ENCODE results near the gene PITPNB.
A peak's percentile ranks its signal among the peaks of the same experiment; 100 is the strongest.

The PITPNB gene

GRCh38 chr22:27919222-27919941 lies at the start of gene PITPNB:
Gene PITPNB, minus strand, starts transcription at chr22:27919256. Its CDS starts 65 bp downstream, at chr22:27919191.
- Histone ChIP-seq H3K36me3 (ENCODE audit: control insufficient read depth, insufficient read depth, low read length) (peaks cover 23% of the 10 kb centered on the region), H3K4me1 (ENCODE audit: control insufficient read depth, insufficient read depth, low read length) (peaks cover 25% of the 10 kb centered on the region), H3K27ac (ENCODE audit: low read depth, low read length) (peak within 1 kb of the TSS; percentile 91), H3K9ac (ENCODE audit: low read depth, low read length) (peak within 1 kb of the TSS; percentile 77), H3K27me3 (ENCODE audit: control insufficient read depth, insufficient read depth, low read length) (no peaks in the 10 kb centered on the region), H3K4me3 (ENCODE audit: low read depth, low read length) (peak within 1 kb of the TSS; percentile 86), H3K9me3 (ENCODE audit: control insufficient read depth, insufficient read depth, low read length) (no peaks in the 10 kb centered on the region)

- Histone ChIP-seq H3K27ac (ENCODE audit: low read depth, low read length) (no peak overlapping the region), H3K36me3 (ENCODE audit: control insufficient read depth, insufficient read depth, low read length) (no peaks in the 10 kb centered on the region), H3K4me3 (ENCODE audit: low read depth, low read length) (no peak overlapping the region), H3K27me3 (ENCODE audit: control insufficient read depth, insufficient read depth, low read length) (no peaks in the 10 kb centered on the region), H3K9ac (ENCODE audit: low read depth, low read length) (no peak overlapping the region), H3K9me3 (ENCODE audit: control insufficient read depth, insufficient read depth, low read length) (no peaks in the 10 kb centered on the region), H3K4me1 (ENCODE audit: control insufficient read depth, insufficient read depth, low read length) (peaks cover 8% of the 10 kb centered on the region; the same call in 1 of the 2 replicates)
Observed at GRCh38 chr22:27966168-27967064, 47.4 kb upstream of the PITPNB start.

DNA sequence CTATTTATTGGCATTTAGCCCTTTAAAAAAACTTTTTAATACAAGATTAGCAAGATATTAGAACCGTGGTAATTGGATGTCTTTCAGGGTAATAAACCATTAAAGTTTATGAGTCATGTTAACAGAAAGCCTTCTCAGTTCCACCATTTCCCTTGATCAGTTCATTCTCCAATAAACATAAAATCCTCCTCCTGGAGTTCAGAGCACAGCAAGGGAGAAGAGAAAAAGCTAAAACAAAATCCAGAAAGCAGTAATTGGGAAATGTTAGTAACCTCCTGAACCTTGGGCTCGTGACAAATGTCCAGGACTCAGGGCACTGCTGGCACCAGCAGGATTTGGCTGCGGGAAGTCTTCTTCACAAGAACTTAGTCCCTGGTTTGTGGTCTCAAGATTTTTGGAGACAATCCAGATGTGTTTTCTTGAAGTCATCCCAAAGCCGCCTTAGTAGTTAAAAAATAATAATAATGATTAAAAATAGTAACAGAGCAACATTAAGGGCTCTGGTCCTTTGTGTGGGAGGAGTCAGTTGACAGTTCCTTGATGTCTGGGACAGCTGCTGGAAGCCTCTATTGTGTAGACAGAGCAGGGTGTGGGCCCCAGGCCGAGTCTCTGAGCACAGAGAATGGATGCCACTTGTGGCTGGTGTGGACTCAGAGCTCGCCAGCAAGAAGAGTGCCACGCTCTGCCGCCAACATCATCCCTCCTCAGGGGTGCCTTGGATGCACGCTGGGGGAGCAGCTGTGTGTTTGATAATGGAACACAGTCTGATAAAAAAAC lies 43.4 kb upstream of the PITPNB start:
- H3K27me3 ChIP-seq (ENCODE audit: control insufficient read depth, insufficient read depth, low read length), result no peaks in the 10 kb centered on the region
- no peak overlapping the region for H3K9ac ChIP-seq (ENCODE audit: low read depth, low read length)
- H3K36me3 ChIP-seq (ENCODE audit: control insufficient read depth, insufficient read depth, low read length), result no peaks in the 10 kb centered on the region
- no peaks in the 10 kb centered on the region for H3K9me3 ChIP-seq (ENCODE audit: control insufficient read depth, insufficient read depth, low read length)
- H3K4me1 ChIP-seq (ENCODE audit: control insufficient read depth, insufficient read depth, low read length), result peaks cover 22% of the 10 kb centered on the region
- H3K27ac ChIP-seq (ENCODE audit: low read depth, low read length), result no peak overlapping the region
- no peak overlapping the region for H3K4me3 ChIP-seq (ENCODE audit: low read depth, low read length)

- H3K4me1 ChIP-seq (ENCODE audit: control insufficient read depth, insufficient read depth, low read length), result peaks cover 22% of the 10 kb centered on the region
- H3K9ac ChIP-seq (ENCODE audit: low read depth, low read length), result no peak overlapping the region
- H3K27me3 ChIP-seq (ENCODE audit: control insufficient read depth, insufficient read depth, low read length), result no peaks in the 10 kb centered on the region
- no peaks in the 10 kb centered on the region for H3K36me3 ChIP-seq (ENCODE audit: control insufficient read depth, insufficient read depth, low read length)
- H3K4me3 ChIP-seq (ENCODE audit: low read depth, low read length), result no peak overlapping the region
- no peak overlapping the region for H3K27ac ChIP-seq (ENCODE audit: low read depth, low read length)
- H3K9me3 ChIP-seq (ENCODE audit: control insufficient read depth, insufficient read depth, low read length), result no peaks in the 10 kb centered on the region
Observed at GRCh38 chr22:27961680-27962079, 42.6 kb upstream of the PITPNB start.

DNA sequence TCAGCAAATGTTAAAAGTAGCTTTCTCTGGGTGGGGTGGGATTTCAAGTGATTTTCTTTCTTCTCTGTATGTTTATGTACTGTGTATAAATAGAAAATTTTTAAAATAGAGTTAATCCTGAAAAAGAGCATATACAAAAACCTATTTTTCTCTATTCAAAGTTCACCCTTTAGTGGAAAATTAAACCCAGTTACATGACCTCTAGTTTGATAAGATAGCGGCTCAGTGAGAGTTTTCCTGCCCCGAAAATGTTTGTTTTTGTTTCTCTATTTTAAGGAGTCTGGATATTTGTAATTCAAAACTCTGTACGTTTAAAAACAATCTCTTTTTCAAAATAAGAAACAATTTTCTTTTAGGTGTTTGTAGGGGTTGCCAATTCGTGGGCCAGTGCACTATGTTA lies 42.1 kb upstream of the PITPNB start:
- Histone ChIP-seq H3K4me3 (ENCODE audit: low read depth, low read length) (no peak overlapping the region), H3K9ac (ENCODE audit: low read depth, low read length) (no peak overlapping the region)

GRCh38 chr22:27959335-27960090 lies 40.5 kb upstream of the PITPNB start:
- Histone ChIP-seq H3K27ac (ENCODE audit: low read depth, low read length) (no peak overlapping the region), H3K4me1 (ENCODE audit: control insufficient read depth, insufficient read depth, low read length) (peaks cover 14% of the 10 kb centered on the region), H3K27me3 (ENCODE audit: control insufficient read depth, insufficient read depth, low read length) (no peaks in the 10 kb centered on the region), H3K9ac (ENCODE audit: low read depth, low read length) (no peak overlapping the region), H3K9me3 (ENCODE audit: control insufficient read depth, insufficient read depth, low read length) (no peaks in the 10 kb centered on the region), H3K36me3 (ENCODE audit: control insufficient read depth, insufficient read depth, low read length) (no peaks in the 10 kb centered on the region), H3K4me3 (ENCODE audit: low read depth, low read length) (no peak overlapping the region)

More for the DNA sequence above, 42.1 kb upstream of the PITPNB start:
- no peaks in the 10 kb centered on the region for H3K36me3 ChIP-seq (ENCODE audit: control insufficient read depth, insufficient read depth, low read length)
- no peaks in the 10 kb centered on the region for H3K9me3 ChIP-seq (ENCODE audit: control insufficient read depth, insufficient read depth, low read length)
- H3K27ac ChIP-seq (ENCODE audit: low read depth, low read length), result no peak overlapping the region
- H3K27me3 ChIP-seq (ENCODE audit: control insufficient read depth, insufficient read depth, low read length), result no peaks in the 10 kb centered on the region
- peaks cover 19% of the 10 kb centered on the region for H3K4me1 ChIP-seq (ENCODE audit: control insufficient read depth, insufficient read depth, low read length)

- no peak overlapping the region for H3K9ac ChIP-seq (ENCODE audit: low read depth, low read length)
- H3K27me3 ChIP-seq (ENCODE audit: control insufficient read depth, insufficient read depth, low read length), result no peaks in the 10 kb centered on the region
- no peak overlapping the region for H3K27ac ChIP-seq (ENCODE audit: low read depth, low read length)
- H3K36me3 ChIP-seq (ENCODE audit: control insufficient read depth, insufficient read depth, low read length), result no peaks in the 10 kb centered on the region
- no peaks in the 10 kb centered on the region for H3K9me3 ChIP-seq (ENCODE audit: control insufficient read depth, insufficient read depth, low read length)
- no peak overlapping the region for H3K4me3 ChIP-seq (ENCODE audit: low read depth, low read length)
- H3K4me1 ChIP-seq (ENCODE audit: control insufficient read depth, insufficient read depth, low read length), result no peaks in the 10 kb centered on the region
Observed at GRCh38 chr22:27952779-27953178, 33.7 kb upstream of the PITPNB start.

DNA sequence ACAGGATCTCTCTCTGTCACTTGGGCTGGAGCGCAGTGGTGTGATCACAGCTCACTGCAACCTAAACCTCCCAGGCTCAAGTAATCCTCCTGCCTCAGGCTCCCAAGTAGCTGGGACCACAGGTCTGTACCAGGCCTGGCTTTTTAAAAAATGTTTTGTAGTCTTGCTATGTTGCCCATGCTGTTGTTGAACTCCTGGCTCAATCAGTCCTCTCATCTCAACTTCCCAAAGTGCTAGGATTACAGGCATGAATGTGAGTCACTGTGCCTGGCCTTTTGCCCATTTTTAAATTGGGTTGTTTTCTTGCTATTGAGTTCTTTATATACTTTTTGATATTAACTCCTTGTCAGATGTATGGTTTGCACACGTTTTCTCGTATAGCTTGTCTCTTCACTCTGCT lies 33.0 kb upstream of the PITPNB start:
- no peaks in the 10 kb centered on the region for H3K9me3 ChIP-seq (ENCODE audit: control insufficient read depth, insufficient read depth, low read length)
- no peak overlapping the region for H3K4me3 ChIP-seq (ENCODE audit: low read depth, low read length)
- no peak overlapping the region for H3K27ac ChIP-seq (ENCODE audit: low read depth, low read length)
- H3K9ac ChIP-seq (ENCODE audit: low read depth, low read length), result no peak overlapping the region
- no peaks in the 10 kb centered on the region for H3K36me3 ChIP-seq (ENCODE audit: control insufficient read depth, insufficient read depth, low read length)
- H3K4me1 ChIP-seq (ENCODE audit: control insufficient read depth, insufficient read depth, low read length), result no peaks in the 10 kb centered on the region
- H3K27me3 ChIP-seq (ENCODE audit: control insufficient read depth, insufficient read depth, low read length), result no peaks in the 10 kb centered on the region

DNA sequence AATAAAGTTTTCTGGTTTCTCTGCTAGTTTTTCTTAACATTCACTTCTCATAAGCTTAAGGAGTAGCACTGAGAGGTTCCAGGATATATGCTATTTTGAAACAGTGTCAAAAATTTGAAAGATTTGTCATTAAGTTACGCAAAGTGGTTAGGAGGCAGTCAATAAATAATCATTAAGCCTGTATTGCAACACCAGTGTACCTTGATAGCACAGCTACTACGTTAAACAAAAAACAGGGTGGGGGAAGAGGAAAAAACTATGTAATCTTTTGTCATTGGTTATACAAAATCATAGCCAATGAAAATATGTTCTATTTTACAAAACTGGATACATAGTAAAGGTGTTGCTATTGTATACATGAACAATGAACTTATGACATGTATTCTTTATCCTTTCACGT lies 30.4 kb upstream of the PITPNB start:
- Histone ChIP-seq H3K27me3 (ENCODE audit: control insufficient read depth, insufficient read depth, low read length) (no peaks in the 10 kb centered on the region), H3K36me3 (ENCODE audit: control insufficient read depth, insufficient read depth, low read length) (no peaks in the 10 kb centered on the region), H3K4me1 (ENCODE audit: control insufficient read depth, insufficient read depth, low read length) (no peaks in the 10 kb centered on the region), H3K9ac (ENCODE audit: low read depth, low read length) (no peak overlapping the region), H3K4me3 (ENCODE audit: low read depth, low read length) (no peak overlapping the region), H3K9me3 (ENCODE audit: control insufficient read depth, insufficient read depth, low read length) (no peaks in the 10 kb centered on the region), H3K27ac (ENCODE audit: low read depth, low read length) (no peak overlapping the region)

- Histone ChIP-seq H3K9me3 (ENCODE audit: control insufficient read depth, insufficient read depth, low read length) (no peaks in the 10 kb centered on the region), H3K27me3 (ENCODE audit: control insufficient read depth, insufficient read depth, low read length) (no peaks in the 10 kb centered on the region), H3K27ac (ENCODE audit: low read depth, low read length) (no peak overlapping the region), H3K4me3 (ENCODE audit: low read depth, low read length) (no peak overlapping the region), H3K36me3 (ENCODE audit: control insufficient read depth, insufficient read depth, low read length) (no peaks in the 10 kb centered on the region), H3K4me1 (ENCODE audit: control insufficient read depth, insufficient read depth, low read length) (no peaks in the 10 kb centered on the region), H3K9ac (ENCODE audit: low read depth, low read length) (no peak overlapping the region)
Observed at GRCh38 chr22:27948569-27948968, 29.5 kb upstream of the PITPNB start.
